NT2/D1 (cell line): Measurements from ENCODE around the gene NPLOC4.

Experiments used
- DNase-seq: peaks from one replicate; pipeline ENCODE4 v3.0.0-alpha.2; 2011; ENCODE audit warnings: low read depth, low spot score
- H3K27me3 ChIP-seq: 2 replicates; pipeline ENCODE4 v1.6.0; 2011; ENCODE audit warnings: mild to moderate bottlenecking; ENCODE audit not compliant: insufficient read length, insufficient read depth
- H3K36me3 ChIP-seq: 2 replicates; pipeline ENCODE4 v1.6.1; 2011; ENCODE audit warnings: mild to moderate bottlenecking, low read length, mixed read lengths; ENCODE audit not compliant: insufficient read depth, insufficient read length
- H3K4me1 ChIP-seq: 2 replicates; pipeline ENCODE4 v1.5.1; 2011; ENCODE audit not compliant: insufficient read depth, insufficient read length
- H3K4me3 ChIP-seq: 2 replicates; pipeline ENCODE4 v1.5.1; 2011; ENCODE audit warnings: low read depth; ENCODE audit not compliant: insufficient read length
- H3K9ac ChIP-seq: 2 replicates; pipeline ENCODE4 v1.6.0; 2011; ENCODE audit warnings: low read depth; ENCODE audit not compliant: insufficient read length
- H3K9me3 ChIP-seq: 2 replicates; pipeline ENCODE4 v1.5.1; 2011; ENCODE audit warnings: mild to moderate bottlenecking, low read length; ENCODE audit not compliant: insufficient read depth
- SUZ12 ChIP-seq: IDR thresholded peaks from 2 replicates; pipeline ENCODE4 v1.6.1; 2011; ENCODE audit not compliant: insufficient read length, insufficient read depth; ENCODE audit errors: extremely low read depth
- YY1 ChIP-seq: IDR thresholded peaks from 2 replicates; pipeline ENCODE4 v1.6.1; 2011; ENCODE audit not compliant: insufficient read length, insufficient read depth
- ZNF274 ChIP-seq: IDR thresholded peaks from 2 replicates; pipeline ENCODE4 v1.6.1; 2011; ENCODE audit warnings: mild to moderate bottlenecking, low read depth, low read length

NPLOC4 gene

DNA sequence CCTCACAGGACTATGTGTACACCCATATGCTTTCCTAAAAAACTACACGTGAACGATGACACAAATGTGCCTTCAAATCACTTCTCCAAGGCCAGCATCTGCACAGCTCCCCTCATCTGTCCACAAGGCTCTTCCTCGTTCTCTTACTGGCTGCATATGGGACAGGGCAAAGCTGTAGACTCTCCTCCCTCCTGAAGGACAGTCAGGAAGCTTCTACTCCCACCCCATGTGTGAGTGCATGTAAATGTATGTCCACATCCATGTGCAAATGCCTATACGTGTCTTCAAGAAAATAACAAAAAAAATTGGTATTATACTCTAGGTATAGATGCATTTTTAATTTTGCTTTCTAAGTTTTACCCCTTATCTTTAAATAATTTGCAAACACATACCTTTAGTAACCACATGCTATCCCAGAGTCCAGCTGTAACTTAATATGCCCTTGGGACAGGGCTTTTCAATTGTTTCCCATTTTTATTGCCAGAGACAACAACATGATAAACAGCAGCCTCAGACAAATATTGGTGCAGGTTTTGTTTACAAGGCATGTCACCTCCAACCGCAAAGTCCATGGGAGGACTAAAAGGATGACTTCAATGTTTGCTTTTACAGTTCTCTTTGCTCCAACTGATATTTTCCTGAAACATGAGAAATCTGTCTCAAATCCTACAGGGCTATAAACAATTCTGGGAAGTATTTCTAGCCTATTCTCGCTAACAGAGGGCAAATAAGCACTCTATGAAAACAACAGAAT is 53.1 kb downstream of the NPLOC4 start:
- peaks cover 89% of the 10 kb centered on the region for H3K36me3 ChIP-seq

DNA sequence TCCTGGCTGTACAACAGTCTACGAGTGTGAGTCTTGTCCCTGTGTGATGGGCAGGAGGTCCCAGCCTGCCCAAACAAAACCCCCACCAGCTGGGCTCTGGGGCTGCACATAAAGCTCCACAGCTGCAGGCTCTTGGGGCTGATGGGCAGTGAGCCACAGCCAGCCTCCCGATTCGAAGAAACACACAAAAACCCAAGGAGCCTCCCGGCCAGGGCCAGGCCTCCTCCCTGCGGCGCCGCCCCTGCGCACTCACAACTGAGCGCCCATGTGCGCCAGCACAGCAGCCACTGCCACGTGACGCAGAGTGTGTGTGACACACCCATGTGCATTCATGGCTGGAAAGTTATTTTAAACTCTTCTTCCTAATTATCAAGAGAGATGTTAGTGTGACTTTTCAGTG is 54.2 kb downstream of the NPLOC4 start:
- H3K9me3 ChIP-seq = no peaks in the 10 kb centered on the region
- H3K36me3 ChIP-seq = peaks cover 89% of the 10 kb centered on the region
- no peak for DNase-seq
- H3K27me3 ChIP-seq = no peaks in the 10 kb centered on the region
- TF ChIP-seq SUZ12 (no peak), YY1 (no peak), ZNF274 (no peak)
- no peak overlapping the region for H3K4me3 ChIP-seq
- no peak overlapping the region for H3K9ac ChIP-seq
- H3K4me1 ChIP-seq = peaks cover 15% of the 10 kb centered on the region

More for the DNA sequence above, 53.1 kb downstream of the NPLOC4 start:
- Histone ChIP-seq H3K9ac (no peak overlapping the region), H3K4me3 (no peak overlapping the region), H3K9me3 (no peaks in the 10 kb centered on the region), H3K27me3 (no peaks in the 10 kb centered on the region), H3K4me1 (peaks cover 10% of the 10 kb centered on the region)
- TF ChIP-seq SUZ12 (no peak), ZNF274 (no peak), YY1 (no peak)
- DNase-seq = no peak

DNA sequence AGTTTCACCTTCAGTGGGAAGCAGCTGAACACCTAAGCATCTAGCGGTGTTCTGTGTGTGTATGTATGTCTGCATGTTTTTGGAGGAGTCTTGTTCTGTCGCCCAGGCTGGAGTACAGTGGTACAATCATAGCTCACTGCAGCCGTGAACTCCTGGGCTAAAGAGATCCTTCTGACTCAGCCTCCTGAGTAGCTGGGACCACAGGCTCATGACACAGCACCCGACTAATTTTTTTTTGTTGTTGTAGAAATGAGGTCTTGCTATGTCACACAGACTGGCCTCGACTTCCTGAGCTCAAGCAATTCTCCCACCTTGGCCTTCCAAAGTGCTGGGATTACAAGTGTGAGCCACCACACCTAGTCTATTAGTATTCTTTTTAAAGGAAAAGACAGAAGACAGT is 54.6 kb downstream of the NPLOC4 start:
- H3K9me3 ChIP-seq = no peaks in the 10 kb centered on the region
- TF ChIP-seq SUZ12 = no peak
- TF ChIP-seq YY1 = no peak
- no peak for TF ChIP-seq ZNF274
- DNase-seq = no peak
- peaks cover 92% of the 10 kb centered on the region for H3K36me3 ChIP-seq
- H3K4me1 ChIP-seq = peaks cover 15% of the 10 kb centered on the region
- H3K27me3 ChIP-seq = no peaks in the 10 kb centered on the region
- no peak overlapping the region for H3K9ac ChIP-seq
- H3K4me3 ChIP-seq = no peak overlapping the region

DNA sequence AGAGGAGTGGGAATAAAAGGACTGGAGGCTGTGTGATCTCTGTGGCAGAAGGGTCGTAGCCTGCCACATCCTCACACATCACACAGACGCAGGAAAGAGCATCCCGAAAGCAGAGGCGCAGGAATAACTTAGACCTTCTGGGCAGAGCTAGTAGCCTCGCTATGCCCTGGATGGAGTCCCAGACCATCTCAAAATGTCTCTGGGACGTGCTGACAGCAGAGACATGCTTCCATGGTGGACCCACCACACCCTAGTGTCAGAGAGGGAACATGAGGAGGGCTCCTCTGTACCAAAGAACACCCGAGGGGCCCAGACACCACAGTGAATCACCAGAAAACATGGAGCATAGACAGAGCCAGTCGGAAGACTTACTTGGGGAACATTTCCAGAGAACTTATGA is 55.2 kb downstream of the NPLOC4 start:
- TF ChIP-seq SUZ12 (no peak), YY1 (no peak), ZNF274 (no peak)
- Histone ChIP-seq H3K9ac (no peak overlapping the region), H3K9me3 (no peaks in the 10 kb centered on the region), H3K4me3 (no peak overlapping the region), H3K27me3 (no peaks in the 10 kb centered on the region), H3K36me3 (peaks cover 94% of the 10 kb centered on the region), H3K4me1 (peaks cover 15% of the 10 kb centered on the region)
- no peak for DNase-seq

DNA sequence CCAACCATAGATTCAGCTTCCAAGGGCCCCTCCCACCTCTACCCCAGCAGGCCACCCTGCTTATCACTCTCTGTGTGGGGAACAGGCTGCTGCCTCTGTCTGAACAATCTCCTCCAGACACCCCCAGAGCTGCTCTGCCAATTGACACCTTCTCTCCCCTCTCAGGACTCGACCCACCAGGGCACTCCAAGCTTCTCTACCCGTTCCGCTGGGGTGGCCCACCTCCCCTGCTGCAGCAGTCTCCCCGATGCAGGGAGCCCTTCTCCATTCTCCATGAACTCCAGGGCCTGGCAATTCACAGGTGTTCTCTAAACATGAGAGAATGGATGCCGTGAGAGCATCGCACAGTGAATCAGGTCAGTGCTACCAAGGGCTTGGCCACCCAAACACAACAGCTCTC is 56.4 kb downstream of the NPLOC4 start:
- no peak overlapping the region for H3K4me3 ChIP-seq
- no peaks in the 10 kb centered on the region for H3K9me3 ChIP-seq
- peak overlapping the region; percentile 27 for H3K9ac ChIP-seq
- H3K27me3 ChIP-seq = no peaks in the 10 kb centered on the region
- TF ChIP-seq SUZ12 = no peak
- TF ChIP-seq ZNF274 = no peak
- no peak for TF ChIP-seq YY1
- H3K4me1 ChIP-seq = peaks cover 15% of the 10 kb centered on the region
- no peak for DNase-seq
- H3K36me3 ChIP-seq = peaks cover 94% of the 10 kb centered on the region

DNA sequence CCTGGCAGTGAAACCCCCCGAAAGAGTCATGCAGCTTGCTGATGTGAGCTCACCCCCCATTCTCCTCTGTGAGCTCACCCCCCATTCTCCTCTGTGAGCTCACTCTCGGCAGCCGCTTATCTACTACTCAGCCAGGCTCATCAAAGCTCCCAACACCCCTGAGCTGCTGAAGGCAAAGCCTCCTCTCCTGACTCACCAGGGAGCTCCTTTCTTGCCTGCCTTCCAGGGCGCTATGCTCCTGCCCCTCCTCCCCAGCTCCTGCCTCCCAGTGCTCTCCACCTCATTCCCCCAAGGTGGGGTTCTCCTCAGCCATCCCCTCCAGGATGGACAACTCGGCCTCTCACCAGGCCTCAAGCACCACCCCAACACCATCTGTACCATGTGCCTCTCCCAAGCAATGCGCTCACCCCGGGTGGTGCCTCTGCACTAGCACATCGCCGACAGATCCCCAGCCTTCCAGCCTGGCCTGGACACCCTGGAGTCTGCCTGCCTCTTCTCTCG is 57.0 kb downstream of the NPLOC4 start:
- Histone ChIP-seq H3K27me3 (no peaks in the 10 kb centered on the region), H3K4me3 (no peak overlapping the region), H3K9me3 (no peaks in the 10 kb centered on the region), H3K36me3 (peaks cover 94% of the 10 kb centered on the region), H3K4me1 (peaks cover 15% of the 10 kb centered on the region), H3K9ac (peak overlapping the region; percentile 23)
- DNase-seq = no peak
- TF ChIP-seq YY1 (no peak), ZNF274 (no peak), SUZ12 (no peak)

DNA sequence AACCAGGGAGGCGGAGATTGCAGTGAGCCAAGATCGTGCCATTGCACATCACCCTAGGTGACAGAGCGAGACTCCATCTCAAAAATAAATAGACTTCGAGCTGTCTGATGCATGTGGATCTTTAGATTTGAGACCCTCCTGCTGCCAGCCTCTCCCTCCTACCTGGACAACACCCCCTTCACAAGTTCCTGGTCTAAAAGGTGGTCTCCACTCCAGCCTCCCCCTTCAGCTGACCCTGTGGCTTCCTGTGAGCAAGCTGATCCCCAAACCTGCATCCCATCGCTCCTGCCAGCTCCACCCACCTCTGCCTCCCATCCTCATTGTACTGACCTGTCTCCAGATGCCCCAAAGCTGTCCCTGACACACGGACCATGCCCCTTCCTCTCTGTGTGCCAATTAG is 57.6 kb downstream of the NPLOC4 start:
- H3K4me3 ChIP-seq = no peak overlapping the region
- H3K4me1 ChIP-seq = peaks cover 15% of the 10 kb centered on the region
- no peaks in the 10 kb centered on the region for H3K27me3 ChIP-seq
- DNase-seq = no peak
- H3K9ac ChIP-seq = no peak overlapping the region
- peaks cover 94% of the 10 kb centered on the region for H3K36me3 ChIP-seq
- no peak for TF ChIP-seq ZNF274
- no peaks in the 10 kb centered on the region for H3K9me3 ChIP-seq
